Measurements from ENCODE around the gene CAMK2D. TPM values are rescaled to one million over a fixed set of nuclear protein-coding genes. Genes with fewer than 3 reads are reported as not detected.

CAMK2D gene
- polyA plus RNA-seq, 3 donors, result 10.4 to 30.6 (median 19.6) TPM

DNA sequence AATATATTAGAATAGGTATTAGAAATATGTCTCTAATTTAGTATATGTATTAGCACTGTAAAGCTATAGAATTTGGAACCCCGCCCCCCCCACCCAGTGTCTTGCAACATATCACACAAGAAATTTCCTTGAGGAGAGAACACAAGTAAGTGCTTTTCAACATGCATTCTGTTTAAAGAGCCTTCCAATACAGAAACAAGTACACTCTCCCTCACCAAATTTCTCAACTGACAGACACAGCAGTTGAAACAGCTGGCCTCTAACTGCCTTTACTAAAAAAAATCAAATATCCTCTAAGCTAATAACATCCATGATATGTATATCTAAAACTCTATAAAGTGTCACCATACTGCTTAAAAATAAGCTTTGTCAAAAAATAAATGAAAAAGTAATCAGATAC is 12.4 kb downstream of the CAMK2D start:
- H3K9me3 Mint-ChIP-seq, result no peaks in the 10 kb centered on the region

DNA sequence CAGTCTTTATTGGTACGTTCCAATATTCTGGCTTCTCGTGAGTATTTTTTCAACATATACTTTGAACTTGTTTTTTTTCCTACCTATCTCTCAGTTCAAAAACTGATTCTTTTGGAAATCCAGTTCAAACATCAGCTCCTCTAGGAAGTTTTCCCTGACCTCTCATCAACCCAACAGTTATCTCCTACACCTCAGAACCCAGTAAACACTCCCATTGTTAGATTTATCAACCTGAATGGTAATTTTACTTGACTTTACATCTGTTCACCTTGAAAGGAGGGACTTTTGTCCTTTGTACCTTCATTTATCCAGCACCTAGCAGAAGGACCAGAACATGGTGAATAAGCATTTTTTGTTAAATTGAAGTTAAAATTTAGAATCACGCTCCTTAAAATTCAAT is 13.6 kb downstream of the CAMK2D start:
- WGBS (ENCODE audit: insufficient coverage), result 100% methylated on average over 2 of the region's 3 CpGs

More for the DNA sequence above, 12.4 kb downstream of the CAMK2D start:
- Histone ChIP-seq H3K9me3 (replicated peaks in 1 of 2; ENCODE audit: control insufficient read depth in 1 of 2, insufficient read depth in 1 of 2, low read length in 2 of 2) (no peaks in the 10 kb centered on the region), H4K20me1 (ENCODE audit: insufficient read depth, low read length) (peaks cover 5% of the 10 kb centered on the region), H3K27me3 (ENCODE audit: control insufficient read depth in 2 of 2, insufficient read depth in 2 of 2, low read length in 2 of 2) (no peaks in the 10 kb centered on the region), H3K27ac (ENCODE audit: low read depth in 1 of 2, low read length in 2 of 2) (no peak overlapping the region), H3K4me3 (replicated peaks in 1 of 3; ENCODE audit: low read depth in 2 of 3, low read length in 3 of 3) (no peak overlapping the region), H3K9ac (ENCODE audit: insufficient read depth, low read length, poor library complexity, severe bottlenecking) (no peak overlapping the region), H3K4me1 (ENCODE audit: control insufficient read depth in 1 of 2, insufficient read depth in 2 of 2, low read length in 2 of 2) (no peaks in the 10 kb centered on the region), H3K4me2 (replicated peaks; ENCODE audit: extremely low read depth, low read length, poor library complexity, severe bottlenecking) (no peak overlapping the region), H3K79me2 (ENCODE audit: insufficient read depth, low read length) (no peaks in the 10 kb centered on the region), H3K36me3 (replicated peaks in 1 of 2; ENCODE audit: control insufficient read depth in 1 of 2, insufficient read depth in 2 of 2, low read length in 2 of 2) (no peaks in the 10 kb centered on the region), H2AFZ (ENCODE audit: insufficient read depth, low read depth, low read length, poor library complexity, severe bottlenecking) (no peak overlapping the region)
- no peak for DNase-seq
- no peak overlapping the region for H3K4me3 Mint-ChIP-seq
- intact Hi-C loops (cut with micrococcal nuclease), result no loop called here
- no peaks in the 10 kb centered on the region for H3K27me3 Mint-ChIP-seq (ENCODE audit: low read depth in 3 of 3)
- H3K36me3 Mint-ChIP-seq, result peaks cover 12 to 18% of the 10 kb centered on the region in 2 donors
- WGBS (ENCODE audit: insufficient coverage), result no CpG with 5 or more reads among the region's 1 CpG
- TF ChIP-seq, protein P1, sequence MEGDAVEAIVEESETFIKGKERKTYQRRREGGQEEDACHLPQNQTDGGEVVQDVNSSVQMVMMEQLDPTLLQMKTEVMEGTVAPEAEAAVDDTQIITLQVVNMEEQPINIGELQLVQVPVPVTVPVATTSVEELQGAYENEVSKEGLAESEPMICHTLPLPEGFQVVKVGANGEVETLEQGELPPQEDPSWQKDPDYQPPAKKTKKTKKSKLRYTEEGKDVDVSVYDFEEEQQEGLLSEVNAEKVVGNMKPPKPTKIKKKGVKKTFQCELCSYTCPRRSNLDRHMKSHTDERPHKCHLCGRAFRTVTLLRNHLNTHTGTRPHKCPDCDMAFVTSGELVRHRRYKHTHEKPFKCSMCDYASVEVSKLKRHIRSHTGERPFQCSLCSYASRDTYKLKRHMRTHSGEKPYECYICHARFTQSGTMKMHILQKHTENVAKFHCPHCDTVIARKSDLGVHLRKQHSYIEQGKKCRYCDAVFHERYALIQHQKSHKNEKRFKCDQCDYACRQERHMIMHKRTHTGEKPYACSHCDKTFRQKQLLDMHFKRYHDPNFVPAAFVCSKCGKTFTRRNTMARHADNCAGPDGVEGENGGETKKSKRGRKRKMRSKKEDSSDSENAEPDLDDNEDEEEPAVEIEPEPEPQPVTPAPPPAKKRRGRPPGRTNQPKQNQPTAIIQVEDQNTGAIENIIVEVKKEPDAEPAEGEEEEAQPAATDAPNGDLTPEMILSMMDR (IDR thresholded peaks at IDR 0.05), result no peak
- H3K27ac Mint-ChIP-seq, result no peak overlapping the region
- peaks cover 2% of the 10 kb centered on the region for H3K4me1 Mint-ChIP-seq

More for the DNA sequence above, 13.6 kb downstream of the CAMK2D start:
- Histone ChIP-seq H3K4me2 (replicated peaks; ENCODE audit: extremely low read depth, low read length, poor library complexity, severe bottlenecking) (no peak overlapping the region), H3K27ac (ENCODE audit: low read depth in 1 of 2, low read length in 2 of 2) (no peak overlapping the region), H3K36me3 (replicated peaks in 1 of 2; ENCODE audit: control insufficient read depth in 1 of 2, insufficient read depth in 2 of 2, low read length in 2 of 2) (no peaks in the 10 kb centered on the region), H3K4me3 (replicated peaks in 1 of 3; ENCODE audit: low read depth in 2 of 3, low read length in 3 of 3) (no peak overlapping the region), H3K4me1 (ENCODE audit: control insufficient read depth in 1 of 2, insufficient read depth in 2 of 2, low read length in 2 of 2) (no peaks in the 10 kb centered on the region), H2AFZ (ENCODE audit: insufficient read depth, low read depth, low read length, poor library complexity, severe bottlenecking) (no peak overlapping the region), H3K9me3 (replicated peaks in 1 of 2; ENCODE audit: control insufficient read depth in 1 of 2, insufficient read depth in 1 of 2, low read length in 2 of 2) (no peaks in the 10 kb centered on the region), H3K9ac (ENCODE audit: insufficient read depth, low read length, poor library complexity, severe bottlenecking) (no peak overlapping the region), H3K79me2 (ENCODE audit: insufficient read depth, low read length) (no peaks in the 10 kb centered on the region), H3K27me3 (ENCODE audit: control insufficient read depth in 2 of 2, insufficient read depth in 2 of 2, low read length in 2 of 2) (no peaks in the 10 kb centered on the region), H4K20me1 (ENCODE audit: insufficient read depth, low read length) (peaks cover 5% of the 10 kb centered on the region)
- intact Hi-C loops (cut with micrococcal nuclease), result no loop called here
- Mint-ChIP-seq H3K27ac (no peak overlapping the region), H3K4me3 (no peak overlapping the region), H3K4me1 (peaks cover 2% of the 10 kb centered on the region), H3K36me3 (peaks cover 12 to 18% of the 10 kb centered on the region in 2 donors), H3K9me3 (no peaks in the 10 kb centered on the region), H3K27me3 (ENCODE audit: low read depth in 3 of 3) (no peaks in the 10 kb centered on the region)
- TF ChIP-seq, protein P1 (IDR thresholded peaks at IDR 0.05), result no peak
- DNase-seq, result no peak

Data from CD14-positive monocyte (primary cell).